K562 (cell line): ENCODE measurements around the gene AMBRA1. TPM values are rescaled to one million over a fixed set of nuclear protein-coding genes. Genes with fewer than 3 reads are reported as not detected.

ENCODE experiments used
- ATAC-seq: fragments of 200-7000 bp; cut with Tn5 transposase; 3 replicates; pipeline ENCODE4 v1.9.1; 2020; ENCODE audit warnings: moderate library complexity
- BruUV-seq: library from RNA; stranded (reverse); fragments of 400-500 nt; replicated peaks from 2 replicates; lab custom pipeline; 2021; lab: Mats Ljungman, UMichigan
- CTCF ChIA-PET: fragments of 300-600 bp; formaldehyde crosslinking; extraction: SDS; loops from one replicate; lab custom pipeline; 2021; ENCODE audit warnings: low intra/inter-chr PET ratio; lab: Yijun Ruan, JAX
- POLR2A ChIA-PET: fragments of 300-600, 350-650 bp; sonication (Branson Sonifier 250); formaldehyde crosslinking; extraction: SDS; loops from one replicate; lab custom pipeline; 2021; ENCODE audit warnings: antibody characterized with exemption, inconsistent platforms; lab: Yijun Ruan, JAX
- DNase-seq, 4 experiments: peaks; one replicate each; pipeline versions ENCODE4 v3.0.0 to v3.0.0-alpha.2; 2011 to 2018; ENCODE audit warnings: low spot score in 3 of 4, mixed read lengths in 3 of 4; ENCODE audit errors: extremely low read depth in 1 of 4
- FAIRE-seq: peaks from 2 replicates; lab custom pipeline; 2011; peaks lifted over from hg19 to GRCh38; lab: Jason Lieb, UNC
- H2AFZ ChIP-seq: 2 replicates; pipeline ENCODE4 v1.6.0; 2011; ENCODE audit warnings: low read depth, low read length, control low read depth, inconsistent platforms
- H3K27ac ChIP-seq: fragments of 200-600 bp; 3 replicates; pipeline ENCODE4 v1.8.0; 2011; ENCODE audit warnings: low read depth, mild to moderate bottlenecking, control low read depth, inconsistent platforms, low read length, moderate library complexity, mixed read lengths; ENCODE audit errors: extremely low read depth
- H3K27me3 ChIP-seq, 2 experiments: fragments of 300-600 bp in 1 of 2; 2 replicates in 1 of 2; 3 replicates in 1 of 2; pipeline versions ENCODE4 v1.6.0 to v1.8.0; 2011; ENCODE audit warnings: inconsistent platforms in 2 of 2, low read length in 2 of 2, mild to moderate bottlenecking in 1 of 2, mixed read lengths in 1 of 2, moderate library complexity in 1 of 2; ENCODE audit not compliant: control insufficient read depth in 2 of 2, insufficient read depth in 2 of 2
- H3K36me3 ChIP-seq: fragments of 300-600 bp; 3 replicates; pipeline ENCODE4 v1.8.0; 2011; ENCODE audit warnings: mild to moderate bottlenecking, low read length, inconsistent platforms; ENCODE audit not compliant: control insufficient read depth, insufficient read depth
- H3K4me1 ChIP-seq, 2 experiments: fragments of 200-600 bp in 1 of 2; replicated peaks in 1 of 2; 2 replicates in 1 of 2; 3 replicates in 1 of 2; pipeline versions ENCODE4 v1.5.1 to v1.8.0; 2011; ENCODE audit warnings: inconsistent platforms in 2 of 2, low read length in 2 of 2, mild to moderate bottlenecking in 1 of 2, mixed read lengths in 1 of 2, moderate library complexity in 1 of 2; ENCODE audit not compliant: control insufficient read depth in 2 of 2, insufficient read depth in 2 of 2
- H3K4me2 ChIP-seq: 2 replicates; pipeline ENCODE4 v1.6.1; 2011; ENCODE audit warnings: low read length, control low read depth, inconsistent platforms, mixed read lengths; ENCODE audit not compliant: insufficient read depth
- H3K4me3 ChIP-seq: fragments of 200-600 bp; sonication (generic), shearing (Covaris generic); 2 replicates; pipeline ENCODE4 v1.5.1; 2016; ENCODE audit warnings: control low read depth, inconsistent platforms
- H3K79me2 ChIP-seq: fragments of 200-600 bp; 3 replicates; pipeline ENCODE4 v1.8.0; 2011; ENCODE audit warnings: low read length, inconsistent platforms; ENCODE audit not compliant: control insufficient read depth, insufficient read depth
- H3K9ac ChIP-seq, 2 experiments: 2 replicates each; pipeline versions ENCODE4 v1.6.0 to v1.6.1; 2011; ENCODE audit warnings: low read depth in 2 of 2, low read length in 2 of 2, control low read depth in 1 of 2, inconsistent platforms in 1 of 2, mild to moderate bottlenecking in 1 of 2, mixed read lengths in 1 of 2; ENCODE audit not compliant: insufficient read depth in 1 of 2
- H3K9me1 ChIP-seq: one replicate; pipeline ENCODE4 v1.6.0; 2011; ENCODE audit warnings: inconsistent platforms, mild to moderate bottlenecking, low read length, moderate library complexity; ENCODE audit not compliant: control insufficient read depth, insufficient read depth
- H3K9me3 ChIP-seq: replicated peaks from 2 replicates; pipeline ENCODE4 v1.5.1; 2011; ENCODE audit warnings: low read depth, low read length, inconsistent platforms; ENCODE audit not compliant: control insufficient read depth, insufficient read depth
- H4K20me1 ChIP-seq: replicated peaks from 2 replicates; pipeline ENCODE4 v1.6.1; 2011; ENCODE audit warnings: low read length, inconsistent platforms, mixed read lengths; ENCODE audit not compliant: control insufficient read depth, insufficient read depth
- CREB3 ChIP-seq: fragments of 450-650 bp; conservative IDR thresholded peaks from 2 replicates; pipeline ENCODE4 v1.6.1; 2016; ENCODE audit warnings: missing genetic modification characterization, low read depth, mild to moderate bottlenecking, missing compliant biosample characterization, moderate library complexity
- FOSL1 ChIP-seq: fragments of 200-800 bp; sonication (Bioruptor generic); conservative IDR thresholded peaks from 2 replicates; pipeline ENCODE4 v1.6.1; 2016; ENCODE audit warnings: missing genetic modification characterization, missing compliant biosample characterization
- MEF2A ChIP-seq: IDR thresholded peaks from 2 replicates; pipeline ENCODE4 v1.6.1; 2011; ENCODE audit warnings: low read depth, mild to moderate bottlenecking, low read length, moderate library complexity; ENCODE audit not compliant: control insufficient read depth
- PATZ1 ChIP-seq: fragments of 250-450 bp; sonication (Bioruptor Pico); IDR thresholded peaks from 2 replicates; pipeline ENCODE4 v1.5.0; 2020; ENCODE audit warnings: mild to moderate bottlenecking, borderline replicate concordance
- PHF20 ChIP-seq: fragments of 450-650 bp; IDR thresholded peaks from 2 replicates; pipeline ENCODE4 v1.6.1; 2018; ENCODE audit not compliant: partially characterized antibody
- PKNOX1 ChIP-seq: fragments of 450-650 bp; IDR thresholded peaks from 2 replicates; pipeline ENCODE4 v1.6.1; 2016
- POU5F1 ChIP-seq: fragments of 150-350 bp; IDR thresholded peaks from 2 replicates; pipeline ENCODE4 v1.6.1; 2014; ENCODE audit warnings: borderline replicate concordance, low read length, low read depth, mild to moderate bottlenecking; ENCODE audit not compliant: partially characterized antibody
- RB1 ChIP-seq: fragments of 450-650 bp; IDR thresholded peaks from 2 replicates; pipeline ENCODE4 v1.6.1; 2017; ENCODE audit warnings: low read depth, mild to moderate bottlenecking
- ZNF282 ChIP-seq: sonication (generic); formaldehyde crosslinking; IDR thresholded peaks from 2 replicates; pipeline ENCODE4 v1.8.1; 2023; ENCODE audit warnings: missing genetic modification reagents
- WGBS: fragments of 100-300 bp; shearing (Covaris generic); methylation state at CpG from one replicate; pipeline ENCODE4 v1.1.6; 2016; ENCODE audit warnings: low coverage, mixed read lengths; ENCODE audit not compliant: insufficient coverage; ENCODE audit errors: missing lambda C conversion rate; 5-methylcytosine and 5-hydroxymethylcytosine counted together
- in situ Hi-C: fragments of 300-500 bp; cut with MboI; formaldehyde crosslinking; loops from 4 replicates; pipeline ENCODE4 v1.15.0; 2018; ENCODE audit warnings: inconsistent platforms, mixed read lengths
- intact Hi-C: fragments of 100-400 bp; cut with micrococcal nuclease; formaldehyde crosslinking; loops from 2 replicates; pipeline ENCODE4 v1.14.2; 2022
- polyA plus RNA-seq, 8 experiments: library from polyadenylated mRNA; depleted of rRNA in 4 of 8; stranded (reverse) in 5 of 8; unstranded in 3 of 8; fragments of >200 nt; fragmentation: Nextera tagmentation in 2 of 8; fragmentation: Illumina TruSeq in 1 of 8; extraction: Ambion mirVana in 2 of 8; extraction: Trizol in 1 of 8; gene quantifications; 2 replicates each; pipeline versions ENCODE4 v1.2.1 to v1.2.3, GENCODE V29; 2011 to 2014; ENCODE audit warnings: inconsistent platforms in 1 of 8, missing spikeins in 1 of 8
- total RNA-seq, 7 experiments: library from RNA; depleted of rRNA in 6 of 7; stranded (reverse); fragments of >200 nt in 6 of 7; fragmentation: Illumina TruSeq in 2 of 7; extraction: Trizol in 2 of 7; gene quantifications; 2 replicates each; pipeline versions ENCODE4 v1.2.1 to v1.2.3, GENCODE V29; 2011 to 2021; ENCODE audit warnings: low replicate concordance in 1 of 7

The AMBRA1 gene
- total and polyA plus RNA-seq, 9 of the 15 experiments (the other 6 are each of a cell fraction or from before 2014, with no cell fraction given), result 0.15 to 24.5 (median 13.0) TPM

- no peak overlapping the region for H3K9ac ChIP-seq
- no peaks in the 10 kb centered on the region for H4K20me1 ChIP-seq
- no peaks in the 10 kb centered on the region for H3K79me2 ChIP-seq
- no peaks in the 10 kb centered on the region for H3K9me3 ChIP-seq
- no TSS peak for BruUV-seq
- no peak overlapping the region for H2AFZ ChIP-seq
- TF ChIP-seq PHF20 (no peak), RB1 (no peak), MEF2A (no peak), POU5F1 (no peak), ZNF282 (CRISPR knock-in tag) (no peak), PATZ1 (CRISPR knock-in tag) (no peak), PKNOX1 (no peak), FOSL1 (no peak), CREB3 (tag) (no peak)
- TF ChIP-seq, all 486 proteins: peak for 0
- no peaks in the 10 kb centered on the region for H3K9me1 ChIP-seq
- ATAC-seq (no peak), DNase-seq (no peak), FAIRE-seq (no peak)
- intact Hi-C loops, result no loop called here
- H3K27ac ChIP-seq, result no peak overlapping the region
- 74% methylated on average over 4 of the region's 4 CpGs for WGBS
- peaks cover 30% of the 10 kb centered on the region; the same call in 2 of the 3 replicates for H3K36me3 ChIP-seq
- no peak overlapping the region for H3K4me3 ChIP-seq
- in situ Hi-C loops, result no loop called here
- no peak overlapping the region for H3K4me2 ChIP-seq
- no peaks in the 10 kb centered on the region for H3K27me3 ChIP-seq
- peaks cover 0 to 2% of the 10 kb centered on the region in 2 experiments; a peak in 1 of 5 replicates for H3K4me1 ChIP-seq
- POLR2A ChIA-PET, result no interaction called here
- CTCF ChIA-PET, result no interaction called here
Observed at GRCh38 chr11:46497498-46497897, 96.3 kb downstream of the AMBRA1 start.
